22Rv1 (cell line): ENCODE data around the gene SLC9B1.

Experiments
- ZFX ChIP-seq: fragments of 450-650 bp; IDR thresholded peaks from 2 replicates; pipeline ENCODE4 v1.6.1; 2017; ENCODE audit warnings: antibody characterized with exemption, borderline replicate concordance
- TF ChIP-seq, protein P1 (sequence below): fragments of 450-650 bp; IDR thresholded peaks from 2 replicates; pipeline ENCODE4 v1.5.1; 2017; ENCODE audit warnings: mild to moderate bottlenecking

DNA sequence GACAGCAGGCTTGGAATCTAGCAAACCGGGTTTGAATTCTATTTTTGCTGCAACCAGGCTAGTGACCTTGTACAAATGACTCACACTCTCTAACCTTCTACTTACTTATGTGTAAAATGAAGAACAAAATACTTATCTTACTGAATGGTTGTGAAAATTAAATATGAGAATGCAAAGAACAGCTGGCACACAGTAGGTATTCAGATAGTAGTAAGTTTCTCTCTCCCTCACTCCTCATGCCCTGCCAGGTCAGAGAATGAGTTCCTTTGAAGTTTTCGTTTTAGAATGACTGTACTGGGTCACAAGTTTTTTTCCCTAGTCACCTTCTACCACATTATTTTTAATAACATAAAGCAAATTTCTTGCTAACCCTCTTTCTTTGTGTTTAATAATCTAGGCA lies 117.7 kb downstream of the SLC9B1 start:
- TF ChIP-seq, protein P1, sequence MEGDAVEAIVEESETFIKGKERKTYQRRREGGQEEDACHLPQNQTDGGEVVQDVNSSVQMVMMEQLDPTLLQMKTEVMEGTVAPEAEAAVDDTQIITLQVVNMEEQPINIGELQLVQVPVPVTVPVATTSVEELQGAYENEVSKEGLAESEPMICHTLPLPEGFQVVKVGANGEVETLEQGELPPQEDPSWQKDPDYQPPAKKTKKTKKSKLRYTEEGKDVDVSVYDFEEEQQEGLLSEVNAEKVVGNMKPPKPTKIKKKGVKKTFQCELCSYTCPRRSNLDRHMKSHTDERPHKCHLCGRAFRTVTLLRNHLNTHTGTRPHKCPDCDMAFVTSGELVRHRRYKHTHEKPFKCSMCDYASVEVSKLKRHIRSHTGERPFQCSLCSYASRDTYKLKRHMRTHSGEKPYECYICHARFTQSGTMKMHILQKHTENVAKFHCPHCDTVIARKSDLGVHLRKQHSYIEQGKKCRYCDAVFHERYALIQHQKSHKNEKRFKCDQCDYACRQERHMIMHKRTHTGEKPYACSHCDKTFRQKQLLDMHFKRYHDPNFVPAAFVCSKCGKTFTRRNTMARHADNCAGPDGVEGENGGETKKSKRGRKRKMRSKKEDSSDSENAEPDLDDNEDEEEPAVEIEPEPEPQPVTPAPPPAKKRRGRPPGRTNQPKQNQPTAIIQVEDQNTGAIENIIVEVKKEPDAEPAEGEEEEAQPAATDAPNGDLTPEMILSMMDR: no peak
- TF ChIP-seq ZFX: no peak
